GM21619 (cell line): Measurements from ENCODE around the gene SSNA1.

Experiments used
- ATAC-seq: cut with Tn5 transposase; IDR thresholded peaks from one replicate; pipeline ENCODE4 v1.9.1; 2021; ENCODE audit not compliant: unreplicated experiment

SSNA1 gene

DNA sequence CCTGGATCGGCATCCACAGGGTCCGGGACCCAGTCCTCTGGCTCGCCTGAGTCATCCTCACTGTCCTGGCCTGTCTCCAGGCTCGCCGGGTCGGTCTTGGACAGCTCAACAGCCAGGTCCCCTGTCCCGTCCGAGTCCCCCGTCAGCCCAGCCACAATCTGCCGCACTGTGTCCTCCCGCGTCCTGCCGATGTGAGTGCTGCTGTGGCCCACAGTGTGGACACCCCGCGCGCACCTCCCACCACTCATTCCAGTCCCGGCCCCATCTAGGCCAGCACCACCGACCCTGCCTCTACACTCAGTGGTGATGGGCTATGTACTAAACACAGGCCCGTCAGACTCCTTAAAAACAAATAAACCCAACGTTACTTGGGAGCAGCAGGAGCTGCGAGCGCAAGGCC, 6.8 kb upstream of the SSNA1 start:
- no peak for ATAC-seq

DNA sequence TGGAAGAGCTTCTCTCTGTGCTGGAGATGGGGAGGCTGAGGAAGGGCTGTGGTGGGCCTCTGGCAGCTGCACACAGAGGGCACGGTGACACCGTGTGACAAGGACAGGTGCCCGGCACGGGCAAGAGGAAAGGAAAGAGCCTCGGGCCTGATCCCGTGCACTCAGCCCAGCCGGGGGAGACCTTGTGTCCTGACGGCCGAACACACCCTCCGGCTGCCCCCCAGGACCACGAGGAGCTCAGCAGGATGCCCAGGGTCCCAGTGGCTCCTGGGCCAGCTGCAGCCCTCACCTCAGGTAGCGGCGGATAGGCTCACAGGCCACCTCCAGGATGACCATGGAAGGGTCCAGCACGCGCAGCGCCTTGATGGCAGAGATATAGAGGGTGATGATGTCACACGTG, 5.6 kb upstream of the SSNA1 start:
- no peak for ATAC-seq

DNA sequence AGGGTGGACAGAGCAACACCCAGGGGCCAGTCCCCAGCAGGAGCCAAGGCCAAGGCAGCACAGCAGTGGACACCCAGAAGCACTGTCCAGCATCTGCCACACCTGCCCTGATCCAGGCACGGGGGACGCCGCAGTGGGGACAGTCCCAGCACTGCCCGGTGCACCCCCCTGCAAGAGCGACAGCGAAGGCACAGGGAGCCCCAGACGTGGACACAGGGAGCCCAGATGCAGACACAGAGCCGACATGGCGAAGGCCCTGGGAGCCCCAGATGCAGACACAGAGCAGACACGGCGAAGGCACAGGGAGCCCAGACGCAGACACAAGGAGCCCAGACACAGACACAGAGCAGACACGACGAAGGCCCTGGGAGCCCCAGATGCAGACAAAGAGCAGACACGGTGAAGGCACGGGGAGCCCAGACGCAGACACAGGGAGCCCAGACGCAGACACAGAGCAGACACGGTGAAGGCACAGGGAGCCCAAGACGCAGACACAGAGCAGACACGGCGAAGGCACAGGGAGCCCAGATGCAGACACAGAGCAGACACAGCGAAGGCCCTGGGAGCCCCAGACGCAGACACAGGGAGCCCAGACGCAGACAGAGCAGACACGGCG, 4.4 kb upstream of the SSNA1 start:
- no peak for ATAC-seq

DNA sequence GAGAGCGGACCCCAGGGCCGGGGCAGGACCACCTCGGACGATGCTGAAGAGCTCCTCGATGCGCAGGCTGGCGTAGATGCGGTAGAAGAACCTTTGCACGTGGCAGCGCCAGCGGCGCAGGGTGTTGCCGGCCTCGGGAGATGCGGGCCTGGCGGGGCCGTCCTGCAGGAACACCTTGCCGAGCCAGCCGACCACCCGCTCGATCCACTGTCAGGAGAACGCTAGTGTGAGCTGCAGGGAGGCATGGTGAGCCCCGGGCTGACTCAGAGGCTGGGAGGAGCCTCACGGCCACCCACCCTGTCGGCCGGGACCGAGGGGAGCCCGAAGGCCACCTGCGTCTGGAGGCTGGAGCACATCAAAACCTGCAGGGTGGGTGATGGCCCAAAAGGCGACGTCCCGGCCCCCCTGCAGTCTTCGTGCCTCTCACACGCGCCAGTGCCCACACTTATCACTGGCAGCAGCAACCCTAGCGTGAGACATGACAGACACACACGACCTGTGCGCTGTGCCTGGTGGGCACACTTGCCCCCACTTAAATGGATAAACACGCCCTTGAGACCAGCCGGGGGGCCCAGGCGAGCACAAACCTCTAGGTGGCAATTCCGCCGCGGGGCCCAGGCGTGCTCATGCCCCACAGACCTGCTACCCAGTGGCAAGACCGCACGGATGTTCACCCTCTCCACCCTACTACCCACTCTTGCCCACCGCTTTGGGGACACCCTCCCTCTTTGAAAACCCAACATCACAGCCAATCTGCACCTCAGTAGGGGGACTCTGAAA, 3.4 kb upstream of the SSNA1 start:
- ATAC-seq: no peak

DNA sequence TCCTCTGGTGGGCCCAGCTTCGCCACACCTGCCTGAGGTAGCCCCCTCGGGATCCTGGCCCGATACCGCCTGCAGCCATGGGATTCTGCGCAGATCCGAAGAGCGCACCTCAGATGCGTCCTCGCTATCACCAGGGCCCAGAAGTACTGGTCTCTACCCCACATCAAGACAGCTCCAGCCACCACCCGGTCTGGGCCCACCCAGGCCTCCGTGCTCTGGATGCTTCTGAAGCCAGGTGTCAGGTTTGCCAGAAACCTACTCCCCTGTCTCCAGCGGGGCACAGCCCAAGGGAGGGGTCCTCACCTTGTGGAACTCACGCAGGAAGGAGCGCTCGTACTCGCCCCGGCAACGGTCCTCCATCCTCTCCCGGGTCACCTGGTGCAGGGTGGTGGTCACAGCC, 2.6 kb upstream of the SSNA1 start:
- no peak for ATAC-seq

DNA sequence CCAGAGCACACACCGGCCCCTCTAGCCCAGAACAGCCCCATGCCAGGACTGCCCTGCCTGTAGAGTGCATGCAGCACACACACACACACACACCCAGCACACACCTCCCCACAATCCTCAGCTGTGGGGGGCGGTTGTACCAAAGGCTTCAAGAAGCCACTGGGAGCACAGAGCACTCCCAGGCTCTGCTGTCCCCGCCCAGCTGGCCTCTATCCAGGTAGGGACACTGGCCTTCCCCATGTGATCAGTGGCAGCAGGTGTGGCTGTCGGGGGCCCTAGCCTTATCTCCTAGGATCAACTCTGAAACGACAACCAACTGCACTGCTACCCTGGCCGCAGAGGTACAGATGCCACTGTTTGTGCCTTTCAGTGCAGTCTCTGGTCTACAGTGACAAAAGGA, 2.1 kb upstream of the SSNA1 start:
- no peak for ATAC-seq

DNA sequence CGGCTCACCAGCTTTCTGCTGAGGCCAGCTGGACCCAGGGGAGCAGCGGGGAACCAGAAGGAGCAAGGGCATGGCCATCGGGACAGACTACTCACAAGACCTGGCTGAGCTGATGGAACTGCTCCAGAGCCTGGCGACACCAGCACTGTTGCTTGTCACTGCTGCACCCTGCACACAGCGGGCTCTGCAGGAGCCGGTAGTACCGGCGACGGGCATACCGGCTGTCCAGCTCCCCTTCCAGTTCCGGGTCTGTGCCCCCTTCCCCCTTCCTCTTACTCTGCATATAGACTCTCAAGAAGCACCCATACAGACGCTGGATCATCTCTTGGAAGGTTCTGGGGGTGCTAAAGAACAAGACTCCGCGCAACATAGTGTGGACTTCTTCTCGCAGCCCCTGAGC, 1.1 kb upstream of the SSNA1 start:
- no peak for ATAC-seq

DNA sequence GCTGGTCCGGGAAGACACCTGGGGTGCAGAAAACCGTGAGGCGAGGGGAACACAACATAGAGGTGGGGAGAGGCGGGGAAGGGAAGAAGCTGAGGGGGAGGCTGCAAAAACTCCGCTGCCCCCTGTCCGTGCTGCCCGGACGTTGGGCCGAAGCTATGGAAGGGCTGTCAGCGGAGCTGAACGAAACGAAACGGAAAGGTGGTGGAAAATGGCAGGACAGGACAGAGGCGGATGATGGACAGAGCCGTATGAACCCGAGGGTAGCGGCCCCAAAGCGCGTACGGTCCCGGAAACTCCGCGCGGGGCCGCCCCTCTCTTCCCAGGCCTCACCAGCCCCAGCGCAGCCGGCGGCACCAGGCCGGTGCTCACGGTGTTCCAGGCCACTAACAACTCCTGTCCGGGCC, 388 bp upstream of the SSNA1 start:
- ATAC-seq: no peak

DNA sequence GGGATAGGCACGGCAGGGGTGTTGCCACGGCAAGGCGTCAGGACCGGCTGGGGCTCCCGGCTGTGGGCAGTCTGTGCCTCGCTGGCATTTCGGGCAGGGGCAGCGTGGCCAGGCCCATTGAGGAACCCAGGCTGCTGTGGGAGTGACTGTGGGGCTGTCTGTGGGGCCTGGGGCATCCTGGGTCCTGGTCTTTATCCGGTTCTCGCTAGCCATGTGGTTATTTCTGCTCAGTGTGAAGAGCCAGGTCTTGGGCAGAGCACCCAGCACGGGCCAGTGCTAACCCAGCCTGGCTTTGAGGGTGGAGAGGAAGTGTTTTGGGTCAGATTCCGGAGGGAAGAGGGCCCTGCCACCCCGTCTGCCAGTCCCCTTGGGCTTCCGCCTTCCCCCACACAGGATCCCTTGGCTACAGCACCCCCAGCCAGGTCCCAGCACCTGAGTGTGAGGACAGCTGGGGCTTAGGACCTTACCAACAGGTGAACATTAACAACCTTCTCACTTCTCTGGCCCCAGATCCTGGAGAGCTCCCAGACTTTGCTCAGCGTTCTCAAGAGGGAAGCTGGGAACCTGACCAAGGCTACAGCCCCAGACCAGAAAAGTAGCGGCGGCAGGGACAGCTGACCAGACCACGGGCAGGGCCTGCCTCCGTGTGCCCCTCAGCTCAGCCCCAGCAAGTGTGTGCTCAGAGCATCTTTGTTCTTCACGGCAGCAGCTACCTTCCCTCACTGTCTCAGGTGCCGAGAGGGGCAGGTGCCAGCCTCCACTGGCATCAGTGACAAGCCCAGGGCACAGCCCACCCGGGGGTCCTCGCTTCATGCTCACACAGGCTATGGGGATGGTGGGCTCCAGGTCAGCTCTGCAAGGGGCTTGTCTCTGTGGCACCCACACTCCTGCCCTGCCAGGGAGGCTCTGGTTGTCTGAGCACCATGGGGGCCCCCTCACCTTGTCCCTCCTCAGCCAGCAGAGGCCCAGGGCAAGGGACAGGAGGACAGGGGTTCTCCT, 1.1 kb downstream of the SSNA1 start:
- no peak for ATAC-seq

DNA sequence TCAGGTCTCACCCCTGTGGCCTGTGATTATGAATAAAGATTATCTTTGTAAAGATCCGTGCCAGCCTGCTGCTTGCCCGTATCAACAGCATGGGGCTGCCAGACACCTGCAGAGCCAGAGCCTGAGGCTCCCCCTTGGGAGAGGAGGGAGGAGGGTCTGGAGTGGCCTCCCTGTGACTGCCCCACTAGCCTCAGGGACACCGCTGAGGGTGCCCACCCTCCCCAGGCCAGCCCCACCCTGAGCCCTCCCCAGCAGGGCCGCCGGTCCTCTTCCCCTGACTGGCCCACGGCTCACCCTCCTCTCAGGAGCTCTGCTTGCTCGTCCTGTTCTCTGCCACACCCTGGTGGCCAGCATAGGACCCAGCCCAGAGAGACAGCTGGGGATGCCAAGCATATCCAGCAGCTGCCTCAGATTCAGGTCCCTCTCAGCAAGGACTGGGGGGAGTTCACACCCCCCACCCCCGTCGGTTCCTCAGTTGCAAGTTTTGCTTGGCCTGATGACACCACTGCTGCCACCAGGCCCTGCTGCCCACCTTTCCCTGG, 1.9 kb downstream of the SSNA1 start:
- no peak for ATAC-seq

DNA sequence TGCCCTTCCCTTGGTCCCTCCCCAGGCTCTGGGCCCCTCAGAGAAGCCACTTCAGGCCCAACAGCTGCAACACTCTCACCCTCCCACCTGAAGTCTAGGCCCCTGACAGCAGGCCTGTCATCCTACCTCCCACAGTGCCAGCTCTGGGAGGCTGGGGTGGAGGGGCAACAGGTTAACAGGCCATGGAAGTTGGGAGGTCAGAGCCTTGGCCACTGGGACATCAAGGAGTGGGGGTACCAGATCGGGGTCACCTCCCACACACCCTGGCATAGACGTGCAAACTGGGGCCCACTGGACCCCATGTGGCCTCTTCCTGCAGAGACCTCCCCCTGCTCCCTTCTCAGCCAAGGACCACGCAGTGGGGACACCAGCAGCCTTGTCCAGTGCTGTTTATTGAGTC, 2.8 kb downstream of the SSNA1 start:
- ATAC-seq: no peak

DNA sequence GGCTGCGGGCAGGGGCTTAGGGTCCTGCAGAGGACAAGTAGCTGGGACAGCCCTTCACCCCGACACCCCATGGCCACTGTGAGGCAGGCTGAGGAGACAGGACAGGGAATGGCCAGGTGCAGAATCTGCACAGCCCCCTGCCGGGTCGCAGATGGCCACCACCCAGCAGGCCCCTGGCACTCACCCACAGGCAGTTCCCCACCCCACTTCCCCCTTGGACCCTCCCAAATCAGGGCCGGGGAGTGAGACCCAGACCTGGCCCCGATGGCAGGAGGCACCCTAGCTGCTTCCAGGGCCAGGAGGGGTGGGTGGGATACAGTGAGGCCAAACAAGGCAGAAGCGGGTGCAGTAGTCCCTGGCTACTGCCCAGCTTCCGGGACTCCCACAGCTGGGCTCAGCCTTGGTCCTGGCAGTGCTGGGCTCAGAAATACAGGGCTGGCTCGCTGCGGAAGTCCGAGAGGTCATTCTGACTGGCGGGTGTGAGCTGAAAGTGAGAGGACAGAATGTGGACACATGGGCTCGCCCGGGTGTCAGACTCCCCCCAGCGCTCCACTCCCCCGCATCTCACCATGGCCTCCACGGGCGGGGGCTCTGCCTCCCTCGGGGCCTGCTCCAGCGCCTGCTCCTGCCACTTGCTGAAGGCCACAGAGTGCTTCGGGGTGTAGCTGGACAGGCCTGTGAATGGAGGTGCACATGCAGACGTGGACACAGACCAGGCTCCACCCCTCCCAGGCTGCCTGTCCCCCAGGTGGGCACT, 3.4 kb downstream of the SSNA1 start:
- ATAC-seq: no peak

DNA sequence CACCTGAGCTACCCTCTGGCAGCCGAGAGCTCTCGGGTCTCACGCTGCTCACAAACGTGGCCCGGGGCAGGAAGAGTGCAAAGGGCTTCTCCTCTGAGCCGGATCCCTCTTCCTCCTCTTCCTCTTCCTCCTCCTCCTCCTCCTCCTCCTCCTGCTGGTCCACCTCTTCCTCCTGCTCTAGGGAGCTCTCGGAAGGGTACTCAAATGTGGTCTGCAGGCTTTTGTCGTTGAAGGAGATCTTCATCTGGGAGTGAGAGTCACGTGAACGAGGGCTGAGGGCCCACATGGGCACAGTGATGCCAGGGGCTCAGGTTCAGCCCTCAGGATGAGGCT, 3.9 kb downstream of the SSNA1 start:
- ATAC-seq: no peak

DNA sequence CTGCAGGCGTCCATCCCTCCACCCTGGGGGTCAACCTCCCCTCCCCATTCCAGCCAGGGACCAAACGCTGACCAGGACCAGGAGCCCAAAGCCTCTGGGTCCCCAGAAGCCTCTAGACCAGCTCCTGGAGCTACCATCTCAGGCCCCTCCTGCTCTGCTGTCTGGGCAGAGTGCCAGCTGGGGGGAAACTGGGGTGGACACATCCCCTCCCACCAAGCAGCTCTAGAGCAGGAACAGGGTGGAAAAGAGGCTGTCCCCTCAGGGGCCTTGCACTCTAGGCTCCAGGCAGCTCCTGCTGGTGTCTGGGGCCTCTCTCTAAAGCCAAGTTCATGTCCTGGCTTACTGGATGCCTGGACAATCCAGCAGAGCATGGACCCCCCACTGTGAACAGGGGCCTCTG, 4.4 kb downstream of the SSNA1 start:
- no peak for ATAC-seq

DNA sequence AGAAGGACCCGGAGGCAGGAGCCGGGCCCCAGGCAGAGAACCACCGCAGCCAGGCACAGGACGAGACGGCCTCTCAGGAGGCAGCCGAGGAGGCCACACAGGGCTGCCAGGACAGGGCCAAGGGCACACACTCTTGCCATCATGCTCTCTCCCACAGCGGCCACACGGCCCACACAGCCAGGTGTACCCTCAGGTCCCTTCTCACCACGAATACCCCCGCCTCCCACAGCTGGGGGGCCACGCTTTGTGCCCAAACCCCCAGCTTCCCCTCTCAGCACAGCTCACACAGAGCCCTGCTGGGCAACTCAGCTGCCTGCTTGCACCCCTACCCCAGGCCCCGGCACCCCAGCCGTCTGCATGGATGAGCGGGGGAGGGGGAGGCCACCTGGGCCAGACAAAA, 5.3 kb downstream of the SSNA1 start:
- ATAC-seq: no peak

DNA sequence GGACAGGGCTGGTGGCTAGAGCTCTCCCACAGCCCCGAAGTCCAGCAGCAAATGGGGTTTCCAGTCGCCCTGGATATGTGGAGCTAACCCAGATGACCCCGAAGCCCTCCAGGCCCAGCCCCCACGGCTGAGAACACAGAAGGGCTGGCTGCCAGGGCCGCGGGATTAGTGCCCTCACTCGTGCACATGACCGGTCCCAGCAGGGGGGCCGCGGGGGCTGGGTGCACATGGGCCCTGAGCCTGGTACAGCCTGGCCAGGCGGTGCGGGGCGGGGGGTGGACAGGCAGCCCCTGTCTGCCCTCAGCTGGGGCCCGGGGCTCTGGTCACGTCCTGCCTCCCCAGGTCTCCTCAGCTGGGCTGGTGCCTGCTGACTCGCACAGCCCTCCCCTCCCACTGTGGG, 5.9 kb downstream of the SSNA1 start:
- no peak for ATAC-seq

DNA sequence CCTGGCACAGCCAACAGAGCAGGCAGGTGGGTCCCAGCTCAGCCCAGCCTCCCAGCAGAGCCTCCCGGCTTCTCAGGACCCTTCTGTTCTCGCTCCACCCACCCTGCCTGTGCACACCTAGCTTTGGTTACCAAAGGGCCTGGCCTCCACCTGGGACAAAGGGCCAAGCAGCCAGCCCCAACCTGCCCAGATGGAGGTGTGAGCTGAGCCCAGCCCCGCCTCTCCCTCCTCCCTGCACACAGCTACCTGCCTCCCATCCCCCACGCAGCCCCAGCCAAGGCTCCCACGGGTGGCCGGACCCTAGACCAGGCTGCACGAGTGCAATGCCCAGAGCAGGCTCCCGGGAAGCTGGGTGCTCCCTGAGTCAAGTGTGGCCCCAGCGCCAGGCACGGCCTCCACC, 6.4 kb downstream of the SSNA1 start:
- no peak for ATAC-seq

DNA sequence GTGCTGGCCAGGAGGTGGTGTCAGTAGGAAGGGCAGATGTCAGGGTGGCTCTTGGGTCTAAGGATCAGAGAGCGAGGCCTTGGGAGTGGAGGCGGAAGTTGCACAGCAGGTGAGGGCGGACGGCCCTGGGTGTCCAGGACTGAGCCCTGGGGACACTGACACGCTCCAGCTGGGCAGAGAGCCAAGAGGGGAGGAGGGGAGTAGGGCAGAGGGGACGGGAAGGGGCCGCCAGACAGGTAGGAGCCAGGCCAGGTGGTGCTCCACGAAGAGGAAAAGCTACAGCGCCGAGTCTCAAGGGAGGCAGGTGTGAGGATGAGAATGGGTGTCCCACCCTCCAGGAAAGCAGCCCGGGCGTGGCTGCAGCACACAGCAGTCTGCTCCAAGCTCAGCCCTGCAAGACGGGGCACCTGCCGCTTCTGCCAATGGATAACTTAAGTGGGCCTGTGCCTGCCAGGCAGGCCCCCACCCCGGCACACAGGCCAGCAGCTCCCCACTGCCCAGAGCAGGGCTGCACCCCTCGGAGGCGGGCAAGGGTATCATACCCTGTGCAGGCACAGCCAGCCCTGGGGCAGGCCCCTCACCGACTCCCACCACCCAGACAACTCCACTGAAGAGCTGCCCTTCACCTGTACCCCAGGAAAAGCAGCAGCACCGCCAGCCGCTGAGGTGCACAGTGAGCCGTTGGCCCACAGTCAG, 7.2 kb downstream of the SSNA1 start:
- ATAC-seq: no peak

DNA sequence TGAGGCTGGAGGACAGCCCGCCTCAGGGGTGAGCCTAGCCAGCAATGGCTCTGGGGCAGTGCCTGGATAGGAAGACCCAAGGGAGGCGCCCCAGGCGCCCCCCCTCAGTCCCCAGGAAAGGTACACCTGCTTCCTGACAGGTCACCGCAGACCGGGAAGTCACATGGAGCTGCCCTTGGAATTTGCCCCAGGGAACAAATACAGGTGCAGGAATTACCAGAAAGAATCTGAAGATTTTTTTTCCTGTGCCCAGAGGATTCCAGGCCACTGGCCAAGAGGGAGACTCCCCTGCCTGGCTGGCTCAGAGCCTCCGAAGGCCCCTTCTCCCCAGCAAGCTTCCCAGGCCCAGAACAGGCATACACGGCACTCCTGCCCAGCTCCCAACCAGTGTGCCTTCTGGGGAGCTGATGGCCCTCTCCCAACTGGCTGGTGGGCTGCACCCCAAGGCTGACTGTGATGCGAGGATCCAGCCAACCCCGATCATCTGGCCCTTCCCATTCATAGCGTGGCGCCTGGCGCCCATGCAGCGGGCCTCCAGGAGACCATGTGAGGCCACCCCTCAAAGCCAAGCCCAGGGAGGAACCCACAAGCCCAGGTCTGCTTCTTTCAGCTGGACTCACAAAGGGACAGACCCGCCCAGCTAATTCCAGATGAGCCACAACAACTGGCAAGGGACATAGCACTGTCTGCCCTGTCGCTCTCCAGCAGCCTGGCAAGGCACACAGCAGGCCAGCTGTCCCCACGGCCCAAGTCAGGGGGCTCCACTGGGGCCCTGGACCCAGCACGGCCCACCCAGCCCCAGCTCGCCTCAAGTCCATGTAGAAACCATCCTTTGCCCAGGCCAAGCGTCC, 9.8 kb downstream of the SSNA1 start:
- no peak for ATAC-seq
